Hepatocyte (in vitro differentiated cells): ENCODE measurements around the gene CDH4. TPM values are rescaled to one million over a fixed set of nuclear protein-coding genes. Genes with fewer than 3 reads are reported as not detected.
"Not testable (repeated sequence)": the region's sequence is repeated elsewhere in the genome, so short reads cannot be mapped to it uniquely, and the experiment has no call there.

Experiments
- DNase-seq: peaks from one replicate; pipeline ENCODE4 v3.0.0-alpha.2; 2016; ENCODE audit warnings: low spot score
- H2AFZ ChIP-seq: fragments of 200-600 bp; sonication (generic); 2 replicates; pipeline ENCODE4 v1.6.0; 2016; ENCODE audit warnings: antibody characterized with exemption, mild to moderate bottlenecking
- H3K27ac ChIP-seq: fragments of 200-600 bp; sonication (generic); 2 replicates; pipeline ENCODE4 v1.5.1; 2016; ENCODE audit warnings: mild to moderate bottlenecking
- H3K27me3 ChIP-seq: fragments of 200-600 bp; sonication (generic); 2 replicates; pipeline ENCODE4 v1.6.1; 2016
- H3K36me3 ChIP-seq: fragments of 200-600 bp; sonication (generic); replicated peaks from 2 replicates; pipeline ENCODE4 v1.5.1; 2016; ENCODE audit warnings: low read depth; ENCODE audit not compliant: insufficient read depth
- H3K4me1 ChIP-seq: fragments of 200-600 bp; sonication (generic); 2 replicates; pipeline ENCODE4 v1.5.1; 2016; ENCODE audit warnings: mild to moderate bottlenecking, moderate library complexity; ENCODE audit not compliant: insufficient read depth
- H3K4me2 ChIP-seq: fragments of 200-600 bp; sonication (generic); 2 replicates; pipeline ENCODE4 v1.6.0; 2016
- H3K4me3 ChIP-seq: fragments of 200-600 bp; sonication (generic); 2 replicates; pipeline ENCODE4 v1.5.1; 2016; ENCODE audit warnings: mild to moderate bottlenecking
- H3K79me2 ChIP-seq: fragments of 200-600 bp; sonication (generic); 2 replicates; pipeline ENCODE4 v1.6.0; 2017; ENCODE audit warnings: mild to moderate bottlenecking
- H3K9me2 ChIP-seq: fragments of 200-600 bp; sonication (generic); replicated peaks from 2 replicates; pipeline ENCODE4 v1.6.0; 2017; ENCODE audit warnings: mild to moderate bottlenecking; ENCODE audit not compliant: insufficient read depth
- H3K9me3 ChIP-seq: fragments of 200-600 bp; sonication (generic); 2 replicates; pipeline ENCODE4 v1.5.1; 2016; ENCODE audit warnings: low read depth, mild to moderate bottlenecking
- H4K20me1 ChIP-seq: fragments of 200-600 bp; sonication (generic); 2 replicates; pipeline ENCODE4 v1.6.0; 2016; ENCODE audit warnings: mild to moderate bottlenecking; ENCODE audit not compliant: insufficient read depth, poor library complexity, severe bottlenecking
- EZH2 ChIP-seq: fragments of 200-600 bp; sonication (generic); IDR thresholded peaks from 2 replicates; pipeline ENCODE4 v1.6.1; 2016; ENCODE audit warnings: antibody characterized with exemption, mild to moderate bottlenecking, borderline replicate concordance
- EZH2phosphoT487 ChIP-seq: fragments of 200-600 bp; sonication (generic); IDR thresholded peaks from one replicate; pipeline ENCODE4 v1.6.1; 2018; ENCODE audit warnings: antibody characterized with exemption, mild to moderate bottlenecking, low read depth, moderate library complexity; ENCODE audit not compliant: unreplicated experiment, severe bottlenecking
- WGBS: methylation state at CpG from one replicate; pipeline ENCODE4 v1.1.6; 2016; ENCODE audit warnings: low lambda C conversion rate; ENCODE audit errors: missing lambda C conversion rate; 5-methylcytosine and 5-hydroxymethylcytosine counted together
- polyA plus RNA-seq: library from polyadenylated mRNA; unstranded; fragments of >200 nt; fragmentation: Nextera tagmentation; extraction: Ambion mirVana; gene quantifications from 2 replicates; pipeline ENCODE4 v1.2.1, GENCODE V29; 2016
- total RNA-seq: library from RNA; depleted of rRNA; stranded (reverse); fragments of >200 nt; gene quantifications from 2 replicates; pipeline ENCODE4 v1.2.3, GENCODE V29; 2014
- TF ChIP-seq, protein P1 (sequence below): fragments of 200-600 bp; sonication (generic); IDR thresholded peaks from 2 replicates; pipeline ENCODE4 v1.5.1; 2016; ENCODE audit warnings: antibody characterized with exemption, mild to moderate bottlenecking; ENCODE audit not compliant: poor library complexity

CDH4 gene
- total and polyA plus RNA-seq, 2 experiments from 2014 or later: 0.53 to 0.73 TPM

DNA sequence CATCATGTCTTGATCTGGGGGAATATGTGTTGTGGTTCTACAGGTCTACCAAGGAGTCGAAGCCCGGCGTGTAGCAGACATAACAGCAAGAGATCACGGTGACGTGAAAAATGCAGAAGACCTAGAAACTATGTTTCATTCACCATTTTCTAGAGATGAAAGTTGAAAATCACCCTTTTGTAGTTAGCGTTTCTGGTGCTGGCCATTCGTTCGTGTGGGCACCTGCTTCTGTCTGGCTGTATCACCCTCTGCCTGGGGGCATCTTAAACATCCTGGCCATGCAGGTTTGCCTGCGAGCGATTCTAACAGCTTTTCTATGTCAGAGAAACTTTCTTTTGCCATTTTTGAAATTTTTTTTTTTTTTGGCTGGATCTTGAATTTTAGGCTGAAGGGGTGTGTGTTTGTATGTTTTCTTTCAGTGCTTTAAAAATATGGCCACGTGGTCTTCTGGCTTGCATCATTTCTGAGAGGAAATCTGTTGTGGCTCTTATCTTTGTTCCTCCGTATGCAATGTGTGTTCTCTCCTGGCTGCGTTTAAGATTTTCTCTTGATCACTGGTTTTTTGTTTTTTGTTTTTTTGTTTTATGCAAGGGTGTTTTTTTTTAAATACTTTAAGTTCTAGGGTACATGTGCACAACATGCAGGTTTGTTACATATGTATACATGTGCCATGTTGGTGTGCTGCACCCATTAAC is 226.7 kb downstream of the CDH4 start:
- DNase-seq: no peak
- 85% methylated on average over 13 of the region's 13 CpGs for WGBS

DNA sequence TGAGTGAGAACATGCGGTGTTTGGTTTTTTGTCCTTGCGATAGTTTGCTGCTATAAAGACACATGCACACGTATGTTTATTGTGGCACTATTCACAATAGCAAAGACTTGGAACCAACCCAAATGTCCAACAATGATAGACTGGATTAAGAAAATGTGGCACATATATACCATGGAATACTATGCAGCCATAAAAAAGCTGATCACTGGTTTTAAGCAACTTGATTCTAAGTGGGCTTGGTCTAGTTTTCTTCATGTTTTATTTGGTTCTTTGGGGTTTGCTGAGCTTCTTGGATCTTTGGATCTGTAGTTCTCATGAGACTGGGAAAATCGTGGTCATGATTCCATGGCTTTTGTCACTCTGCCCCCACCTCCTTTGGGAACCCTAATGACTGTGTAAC is 227.4 kb downstream of the CDH4 start:
- H3K9me2 ChIP-seq: not testable (repeated sequence)
- 97% methylated on average over 4 of the region's 4 CpGs for WGBS

More for the DNA sequence above, 226.7 kb downstream of the CDH4 start:
- Histone ChIP-seq H3K4me1 (no peaks in the 10 kb centered on the region), H3K4me3 (no peak overlapping the region), H3K9me3 (no peaks in the 10 kb centered on the region), H3K4me2 (no peak overlapping the region), H3K79me2 (no peaks in the 10 kb centered on the region), H3K9me2 (no peaks in the 10 kb centered on the region), H4K20me1 (no peaks in the 10 kb centered on the region), H2AFZ (no peak overlapping the region), H3K36me3 (no peaks in the 10 kb centered on the region), H3K27ac (no peak overlapping the region), H3K27me3 (no peaks in the 10 kb centered on the region)
- TF ChIP-seq, protein P1, sequence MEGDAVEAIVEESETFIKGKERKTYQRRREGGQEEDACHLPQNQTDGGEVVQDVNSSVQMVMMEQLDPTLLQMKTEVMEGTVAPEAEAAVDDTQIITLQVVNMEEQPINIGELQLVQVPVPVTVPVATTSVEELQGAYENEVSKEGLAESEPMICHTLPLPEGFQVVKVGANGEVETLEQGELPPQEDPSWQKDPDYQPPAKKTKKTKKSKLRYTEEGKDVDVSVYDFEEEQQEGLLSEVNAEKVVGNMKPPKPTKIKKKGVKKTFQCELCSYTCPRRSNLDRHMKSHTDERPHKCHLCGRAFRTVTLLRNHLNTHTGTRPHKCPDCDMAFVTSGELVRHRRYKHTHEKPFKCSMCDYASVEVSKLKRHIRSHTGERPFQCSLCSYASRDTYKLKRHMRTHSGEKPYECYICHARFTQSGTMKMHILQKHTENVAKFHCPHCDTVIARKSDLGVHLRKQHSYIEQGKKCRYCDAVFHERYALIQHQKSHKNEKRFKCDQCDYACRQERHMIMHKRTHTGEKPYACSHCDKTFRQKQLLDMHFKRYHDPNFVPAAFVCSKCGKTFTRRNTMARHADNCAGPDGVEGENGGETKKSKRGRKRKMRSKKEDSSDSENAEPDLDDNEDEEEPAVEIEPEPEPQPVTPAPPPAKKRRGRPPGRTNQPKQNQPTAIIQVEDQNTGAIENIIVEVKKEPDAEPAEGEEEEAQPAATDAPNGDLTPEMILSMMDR: no peak
- TF ChIP-seq EZH2 (no peak), EZH2phosphoT487 (no peak)

DNA sequence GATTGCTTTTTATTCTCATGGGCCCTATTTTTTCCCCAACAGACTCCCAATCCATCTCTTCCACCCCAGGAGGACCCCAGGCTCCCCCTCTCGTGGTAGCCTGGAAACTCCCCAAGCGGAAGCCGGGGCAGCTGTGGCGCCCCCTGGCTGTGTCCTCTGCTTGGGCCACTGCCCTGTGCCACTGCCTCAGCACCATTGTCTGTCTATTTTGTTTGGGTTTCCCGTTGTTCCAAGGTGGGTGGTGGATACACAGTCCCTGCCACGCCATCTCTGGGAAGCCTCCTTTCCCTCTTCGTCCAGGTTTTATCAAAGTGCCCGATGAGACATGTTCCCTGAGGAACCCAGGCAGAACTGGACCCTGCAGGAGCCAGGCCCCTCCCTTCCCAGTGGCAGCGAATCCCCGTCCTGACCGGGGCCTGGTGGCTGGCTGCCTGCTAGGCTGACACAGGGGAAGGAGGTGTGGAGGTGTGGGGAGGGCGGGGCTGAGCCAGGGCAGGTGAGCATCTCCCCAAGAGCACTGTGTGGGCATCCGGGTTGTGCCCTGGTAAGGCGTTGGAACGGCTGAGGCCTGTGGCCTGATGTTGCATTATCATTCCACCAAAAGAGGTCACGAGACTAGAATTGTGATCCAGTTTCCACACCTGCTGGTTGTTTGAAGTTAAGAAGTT is 228.2 kb downstream of the CDH4 start:
- 86% methylated on average over 13 of the region's 16 CpGs for WGBS
- no peak for DNase-seq
- no peaks in the 10 kb centered on the region for H3K9me3 ChIP-seq
- H3K9me2 ChIP-seq: no peaks in the 10 kb centered on the region
- TF ChIP-seq EZH2: no peak
- H2AFZ ChIP-seq: no peak overlapping the region
- no peaks in the 10 kb centered on the region for H3K27me3 ChIP-seq
- H4K20me1 ChIP-seq: no peaks in the 10 kb centered on the region
- H3K4me1 ChIP-seq: no peaks in the 10 kb centered on the region
- no peak overlapping the region for H3K4me3 ChIP-seq
- no peak overlapping the region for H3K4me2 ChIP-seq
- no peaks in the 10 kb centered on the region for H3K79me2 ChIP-seq
- H3K27ac ChIP-seq: no peak overlapping the region
- no peaks in the 10 kb centered on the region for H3K36me3 ChIP-seq

More for the DNA sequence above, 227.4 kb downstream of the CDH4 start:
- H3K4me1 ChIP-seq, H3K4me2 ChIP-seq, DNase-seq, H2AFZ ChIP-seq, H4K20me1 ChIP-seq, H3K27me3 ChIP-seq, H3K36me3 ChIP-seq, H3K79me2 ChIP-seq, H3K4me3 ChIP-seq, H3K9me3 ChIP-seq, H3K27ac ChIP-seq: not testable (repeated sequence)

DNA sequence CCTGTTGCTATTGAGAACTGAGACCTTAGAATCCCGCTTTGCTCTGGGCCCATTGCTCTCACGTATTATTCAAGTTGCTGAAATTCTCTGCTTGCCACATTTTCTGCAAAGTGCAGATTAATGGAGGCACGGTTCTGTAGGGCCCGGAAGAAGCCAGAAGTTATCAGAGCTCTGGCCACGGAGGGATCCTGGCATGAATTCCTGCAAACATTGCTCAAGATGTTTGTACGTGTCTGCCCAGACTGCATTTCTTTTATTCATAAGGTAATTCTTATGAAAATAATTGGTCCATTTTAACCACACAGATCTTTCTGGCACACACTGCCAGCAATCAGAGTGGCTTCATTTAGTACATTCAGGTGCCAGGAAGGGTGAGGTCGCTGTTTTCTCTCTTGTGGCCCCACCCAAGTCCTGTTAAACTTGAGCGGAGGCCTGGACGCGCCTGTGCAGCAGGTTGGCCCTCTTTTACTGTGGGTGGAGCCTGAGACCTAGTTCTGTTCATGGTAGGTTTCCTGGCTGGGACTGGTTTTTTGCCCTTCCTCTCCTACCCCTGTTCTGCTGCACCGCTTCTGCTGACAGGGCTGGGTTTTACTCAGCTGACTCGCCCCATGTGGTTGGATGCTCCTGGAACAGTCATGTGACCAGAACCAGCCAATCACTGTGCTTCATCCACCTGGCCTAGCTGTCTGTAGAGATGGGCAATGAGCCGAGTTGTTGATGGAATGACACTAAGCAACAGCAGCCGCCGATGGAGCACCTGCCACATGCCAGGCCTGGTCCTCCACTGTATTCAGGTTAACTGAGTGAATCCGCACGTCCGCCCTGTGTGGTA is 230.2 kb downstream of the CDH4 start:
- no peaks in the 10 kb centered on the region for H4K20me1 ChIP-seq
- H3K4me2 ChIP-seq: no peak overlapping the region
- no peak for DNase-seq
- H3K79me2 ChIP-seq: no peaks in the 10 kb centered on the region
- 88% methylated on average over 18 of the region's 18 CpGs for WGBS
- no peaks in the 10 kb centered on the region for H3K9me2 ChIP-seq
- H3K36me3 ChIP-seq: no peaks in the 10 kb centered on the region
- no peak overlapping the region for H3K27ac ChIP-seq
- H2AFZ ChIP-seq: no peak overlapping the region
- no peaks in the 10 kb centered on the region for H3K27me3 ChIP-seq
- no peaks in the 10 kb centered on the region for H3K4me1 ChIP-seq
- no peak overlapping the region for H3K4me3 ChIP-seq
- H3K9me3 ChIP-seq: no peaks in the 10 kb centered on the region
- TF ChIP-seq EZH2 (no peak), EZH2phosphoT487 (no peak)
- TF ChIP-seq, protein P1: no peak
